HepG2 (cell line): ENCODE measurements around the gene HMX1. TPM values are rescaled to one million over a fixed set of nuclear protein-coding genes. Genes with fewer than 3 reads are reported as not detected.
A peak's percentile ranks its signal among the peaks of the same experiment; 100 is the strongest.

Source experiments
- ATAC-seq: fragments of 200-7000 bp; cut with Tn5 transposase; 3 replicates; pipeline ENCODE4 v1.9.1; 2020; ENCODE audit warnings: mild to moderate bottlenecking, moderate library complexity
- BruUV-seq: library from RNA; stranded (reverse); fragments of 400-500 nt; replicated peaks from 2 replicates; lab custom pipeline; 2021; lab: Mats Ljungman, UMichigan
- CTCF ChIA-PET: fragments of 300-600 bp; formaldehyde crosslinking; extraction: SDS; loops from one replicate; lab custom pipeline; 2021; ENCODE audit warnings: low total read pairs, inconsistent platforms, low intra/inter-chr PET ratio; lab: Yijun Ruan, JAX
- POLR2A ChIA-PET: fragments of 350-600 bp; sonication (Branson Sonifier 250); formaldehyde crosslinking; loops from one replicate; lab custom pipeline; 2020; ENCODE audit warnings: antibody characterized with exemption, inconsistent platforms; lab: Yijun Ruan, JAX
- DNase-seq: peaks from one replicate; pipeline ENCODE4 v3.0.0-alpha.2; 2015; ENCODE audit warnings: low spot score
- FAIRE-seq: peaks from 3 replicates; lab custom pipeline; 2011; peaks lifted over from hg19 to GRCh38; lab: Jason Lieb, UNC
- H2AFZ ChIP-seq: one replicate; pipeline ENCODE4 v1.6.1; 2011; ENCODE audit warnings: low read length, inconsistent platforms
- H3K27ac ChIP-seq: fragments of 300-600 bp; 3 replicates; pipeline ENCODE4 v1.8.0; 2011; ENCODE audit warnings: mixed run types, mild to moderate bottlenecking, mixed read lengths, low read length, inconsistent platforms; ENCODE audit not compliant: insufficient read depth; ENCODE audit errors: extremely low read length
- H3K27me3 ChIP-seq, 2 experiments: fragments of 200-600 bp in 1 of 2; 2 replicates in 1 of 2; 3 replicates in 1 of 2; pipeline versions ENCODE4 v1.6.0 to v1.8.0; 2011; ENCODE audit warnings: low read length in 2 of 2, mild to moderate bottlenecking in 2 of 2, moderate library complexity in 2 of 2, inconsistent platforms in 1 of 2; ENCODE audit not compliant: insufficient read depth in 2 of 2, control insufficient read depth in 1 of 2
- H3K36me3 ChIP-seq, 2 experiments: fragments of 200-600 bp in 1 of 2; replicated peaks in 1 of 2; 2 replicates in 1 of 2; 3 replicates in 1 of 2; pipeline versions ENCODE4 v1.5.1 to v1.8.0; 2011; ENCODE audit warnings: low read length in 2 of 2, inconsistent platforms in 1 of 2; ENCODE audit not compliant: insufficient read depth in 2 of 2, control insufficient read depth in 1 of 2
- H3K4me1 ChIP-seq: 2 replicates; pipeline ENCODE4 v1.5.1; 2012; ENCODE audit warnings: low read length, inconsistent platforms; ENCODE audit not compliant: insufficient read depth
- H3K4me2 ChIP-seq: 2 replicates; pipeline ENCODE4 v1.6.0; 2011; ENCODE audit warnings: low read depth, low read length, inconsistent platforms
- H3K4me3 ChIP-seq, 3 experiments: fragments of 200-600 bp in 1 of 3; sonication (generic), shearing (Covaris generic) in 1 of 3; replicated peaks in 1 of 3; 2 replicates each; pipeline ENCODE4 v1.5.1; 2011 to 2016; ENCODE audit warnings: low read length in 3 of 3, inconsistent platforms in 2 of 3, low read depth in 2 of 3, mild to moderate bottlenecking in 2 of 3, control low read depth in 1 of 3, mixed read lengths in 1 of 3; ENCODE audit not compliant: insufficient read depth in 1 of 3
- H3K79me2 ChIP-seq: one replicate; pipeline ENCODE4 v1.6.1; 2011; ENCODE audit warnings: low read length, inconsistent platforms; ENCODE audit not compliant: insufficient read depth
- H3K9ac ChIP-seq: 2 replicates; pipeline ENCODE4 v1.6.0; 2011; ENCODE audit warnings: mild to moderate bottlenecking, low read depth, low read length, inconsistent platforms; ENCODE audit not compliant: insufficient read depth
- H3K9me3 ChIP-seq: 2 replicates; pipeline ENCODE4 v1.5.1; 2012; ENCODE audit warnings: mild to moderate bottlenecking, low read length
- H4K20me1 ChIP-seq: 2 replicates; pipeline ENCODE4 v1.6.0; 2011; ENCODE audit warnings: inconsistent platforms, mild to moderate bottlenecking, low read length, moderate library complexity; ENCODE audit not compliant: insufficient read depth
- RFX5 ChIP-seq: IDR thresholded peaks from 2 replicates; pipeline ENCODE4 v1.6.1; 2011; ENCODE audit warnings: low read depth, low read length, improper control_type of control experiment
- WGBS: methylation state at CpG from one replicate; pipeline ENCODE4 v1.1.6; 2017; ENCODE audit warnings: low lambda C conversion rate; 5-methylcytosine and 5-hydroxymethylcytosine counted together
- in situ Hi-C: cut with HindIII; loops from 2 replicates; pipeline ENCODE4 v1.10.0; 2017; ENCODE audit warnings: low pct_unique_long_range_greater_than_20kb; ENCODE audit not compliant: extremely low pct_ligation_motif_present
- intact Hi-C: fragments of 100-400 bp; cut with micrococcal nuclease; formaldehyde crosslinking; loops from one replicate; pipeline ENCODE4 v1.10.0; 2022; ENCODE audit not compliant: unreplicated experiment
- polyA plus RNA-seq, 8 experiments: library from polyadenylated mRNA; depleted of rRNA in 3 of 8; stranded (reverse) in 7 of 8; unstranded in 1 of 8; fragments of >200 nt; fragmentation: Illumina TruSeq in 4 of 8; extraction: Trizol in 4 of 8; gene quantifications; 2 replicates each; pipeline versions ENCODE4 v1.2.1 to v1.2.3, GENCODE V29; 2011 to 2016; ENCODE audit warnings: low read depth in 4 of 8, missing spikeins in 1 of 8, mixed read lengths in 1 of 8; ENCODE audit not compliant: insufficient read depth in 1 of 8
- total RNA-seq, 5 experiments: library from RNA; depleted of rRNA; stranded (reverse); fragments of >200 nt; fragmentation: Illumina TruSeq; extraction: Trizol; gene quantifications; 2 replicates each; pipeline ENCODE4 v1.2.3, GENCODE V29; 2016; ENCODE audit warnings: low read depth in 1 of 5
- TF ChIP-seq, protein P1 (sequence below): sonication (generic); formaldehyde crosslinking; IDR thresholded peaks from 2 replicates; pipeline ENCODE4 v1.8.1; 2023; ENCODE audit warnings: mild to moderate bottlenecking, missing genetic modification reagents
- TF ChIP-seq, protein P2 (sequence below): sonication (generic); formaldehyde crosslinking; IDR thresholded peaks from 2 replicates; pipeline ENCODE4 v1.4.0; 2020; ENCODE audit warnings: missing genetic modification reagents

The HMX1 gene
- total and polyA plus RNA-seq, 2 of the 13 experiments (the other 11 are each of a cell fraction or from before 2014, with no cell fraction given): not detected

DNA sequence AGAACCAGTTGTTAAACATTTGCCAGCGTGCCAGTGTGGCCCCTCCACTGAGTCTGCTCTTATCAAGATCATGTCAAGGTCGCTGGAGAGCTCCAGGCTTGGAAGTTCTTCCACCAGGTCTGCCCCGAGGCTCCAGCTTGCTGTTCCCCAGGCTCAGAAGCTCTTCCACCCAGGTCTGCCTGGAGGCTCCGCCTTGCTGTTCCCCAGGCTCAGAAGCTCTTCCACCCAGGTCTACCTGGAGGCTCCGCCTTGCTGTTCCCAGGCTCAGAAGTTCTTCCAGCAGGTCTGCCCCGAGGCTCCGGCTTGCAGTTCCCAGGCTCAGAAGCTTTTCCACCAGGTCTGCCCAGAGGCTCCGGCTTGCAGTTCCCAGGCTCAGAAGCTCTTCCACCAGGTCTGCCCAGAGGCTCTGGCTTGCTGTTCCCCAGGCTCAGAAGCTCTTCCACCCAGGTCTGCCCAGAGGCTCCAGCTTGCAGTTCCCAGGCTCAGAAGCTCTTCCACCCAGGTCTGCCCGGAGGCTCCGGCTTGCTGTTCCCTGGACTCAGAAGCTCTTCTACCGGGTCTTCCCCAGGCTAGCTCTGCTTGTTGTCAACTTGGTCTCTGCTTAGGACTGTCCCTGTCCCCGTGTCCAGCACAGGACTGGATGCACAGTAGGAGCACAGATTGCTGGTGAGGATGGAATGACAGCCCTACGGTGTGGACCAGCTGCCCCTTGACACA is 54.4 kb downstream of the HMX1 start:
- CTCF ChIA-PET: no interaction called here

More for the DNA sequence above, 54.4 kb downstream of the HMX1 start:
- BruUV-seq: no TSS peak
- DNase-seq: no peak
- no peak overlapping the region for H3K4me3 ChIP-seq
- H3K27ac ChIP-seq: no peak overlapping the region
- in situ Hi-C loops: no loop called here
- no peak overlapping the region for H2AFZ ChIP-seq
- TF ChIP-seq, protein P1, sequence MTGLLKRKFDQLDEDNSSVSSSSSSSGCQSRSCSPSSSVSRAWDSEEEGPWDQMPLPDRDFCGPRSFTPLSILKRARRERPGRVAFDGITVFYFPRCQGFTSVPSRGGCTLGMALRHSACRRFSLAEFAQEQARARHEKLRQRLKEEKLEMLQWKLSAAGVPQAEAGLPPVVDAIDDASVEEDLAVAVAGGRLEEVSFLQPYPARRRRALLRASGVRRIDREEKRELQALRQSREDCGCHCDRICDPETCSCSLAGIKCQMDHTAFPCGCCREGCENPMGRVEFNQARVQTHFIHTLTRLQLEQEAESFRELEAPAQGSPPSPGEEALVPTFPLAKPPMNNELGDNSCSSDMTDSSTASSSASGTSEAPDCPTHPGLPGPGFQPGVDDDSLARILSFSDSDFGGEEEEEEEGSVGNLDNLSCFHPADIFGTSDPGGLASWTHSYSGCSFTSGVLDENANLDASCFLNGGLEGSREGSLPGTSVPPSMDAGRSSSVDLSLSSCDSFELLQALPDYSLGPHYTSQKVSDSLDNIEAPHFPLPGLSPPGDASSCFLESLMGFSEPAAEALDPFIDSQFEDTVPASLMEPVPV (CRISPR knock-in tag): no peak
- no peak for TF ChIP-seq RFX5
- TF ChIP-seq, protein P2, sequence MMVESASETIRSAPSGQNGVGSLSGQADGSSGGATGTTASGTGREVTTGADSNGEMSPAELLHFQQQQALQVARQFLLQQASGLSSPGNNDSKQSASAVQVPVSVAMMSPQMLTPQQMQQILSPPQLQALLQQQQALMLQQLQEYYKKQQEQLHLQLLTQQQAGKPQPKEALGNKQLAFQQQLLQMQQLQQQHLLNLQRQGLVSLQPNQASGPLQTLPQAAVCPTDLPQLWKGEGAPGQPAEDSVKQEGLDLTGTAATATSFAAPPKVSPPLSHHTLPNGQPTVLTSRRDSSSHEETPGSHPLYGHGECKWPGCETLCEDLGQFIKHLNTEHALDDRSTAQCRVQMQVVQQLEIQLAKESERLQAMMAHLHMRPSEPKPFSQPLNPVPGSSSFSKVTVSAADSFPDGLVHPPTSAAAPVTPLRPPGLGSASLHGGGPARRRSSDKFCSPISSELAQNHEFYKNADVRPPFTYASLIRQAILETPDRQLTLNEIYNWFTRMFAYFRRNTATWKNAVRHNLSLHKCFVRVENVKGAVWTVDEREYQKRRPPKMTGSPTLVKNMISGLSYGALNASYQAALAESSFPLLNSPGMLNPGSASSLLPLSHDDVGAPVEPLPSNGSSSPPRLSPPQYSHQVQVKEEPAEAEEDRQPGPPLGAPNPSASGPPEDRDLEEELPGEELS: no peak
- TF ChIP-seq, all 625 proteins: peak for 0
- no peaks in the 10 kb centered on the region for H4K20me1 ChIP-seq
- WGBS: 13% methylated on average over 8 of the region's 13 CpGs
- no peaks in the 10 kb centered on the region for H3K36me3 ChIP-seq
- no peaks in the 10 kb centered on the region for H3K9me3 ChIP-seq
- no peak for FAIRE-seq
- no peak overlapping the region for H3K4me2 ChIP-seq
- no peaks in the 10 kb centered on the region for H3K4me1 ChIP-seq
- intact Hi-C loops: no loop called here
- H3K27me3 ChIP-seq: peaks cover 0 to 11% of the 10 kb centered on the region in 2 experiments; a peak in 1 of 5 replicates
- no peak overlapping the region for H3K9ac ChIP-seq
- POLR2A ChIA-PET: interaction anchor here (0.7 kb wide), 1 partner anchor 20 kb away, joined by 3 read pairs; no protein-coding TSS in a partner anchor
- peak; percentile 29 for ATAC-seq
- no peaks in the 10 kb centered on the region for H3K79me2 ChIP-seq
